LNCaP clone FGC (cell line): ENCODE data around the gene NHS.

Source experiments
- DNase-seq: peaks from one replicate; pipeline ENCODE4 v3.0.0-alpha.2; 2011; ENCODE audit warnings: low read depth
- H3K4me3 ChIP-seq: 2 replicates; pipeline ENCODE4 v1.5.1; 2011; ENCODE audit warnings: mild to moderate bottlenecking, low read depth, low read length, control low read depth
- CTCF ChIP-seq: IDR thresholded peaks from 2 replicates; pipeline ENCODE4 v1.5.1; 2012; ENCODE audit warnings: mild to moderate bottlenecking; ENCODE audit not compliant: control insufficient read depth, insufficient read depth; ENCODE audit errors: extremely low read depth

The NHS gene

GRCh38 chrX:17547658-17548057, 172.7 kb downstream of the NHS start:
- DNase-seq, result no peak

GRCh38 chrX:17549107-17549651, 174.2 kb downstream of the NHS start:
- TF ChIP-seq CTCF, result no peak
- DNase-seq, result no peak

More at GRCh38 chrX:17547658-17548057, 172.7 kb downstream of the NHS start:
- H3K4me3 ChIP-seq, result no peak overlapping the region
- no peak for TF ChIP-seq CTCF

GRCh38 chrX:17550011-17550410, 175.0 kb downstream of the NHS start:
- no peak for TF ChIP-seq CTCF
- no peak for DNase-seq
- H3K4me3 ChIP-seq, result no peak overlapping the region

More at GRCh38 chrX:17549107-17549651, 174.2 kb downstream of the NHS start:
- no peak overlapping the region for H3K4me3 ChIP-seq

GRCh38 chrX:17552044-17552650, 177.1 kb downstream of the NHS start:
- H3K4me3 ChIP-seq, result no peak overlapping the region
- no peak for DNase-seq
- no peak for TF ChIP-seq CTCF

GRCh38 chrX:17553469-17553868, 178.5 kb downstream of the NHS start:
- no peak for TF ChIP-seq CTCF
- no peak for DNase-seq

GRCh38 chrX:17553961-17554482, 179.0 kb downstream of the NHS start:
- no peak overlapping the region for H3K4me3 ChIP-seq
- no peak for TF ChIP-seq CTCF
- DNase-seq, result no peak

More at GRCh38 chrX:17553469-17553868, 178.5 kb downstream of the NHS start:
- no peak overlapping the region for H3K4me3 ChIP-seq
